IMR-90 (cell line): Measurements from ENCODE around the gene FXYD6. TPM values are rescaled to one million over a fixed set of nuclear protein-coding genes. Genes with fewer than 3 reads are reported as not detected.

Experiments
- ATAC-seq: fragments of 200-7000 bp; cut with Tn5 transposase; 2 replicates; pipeline ENCODE4 v1.9.1; 2020; ENCODE audit warnings: low read depth, mild to moderate bottlenecking, moderate library complexity
- BruUV-seq: library from RNA; stranded (reverse); fragments of 400-500 nt; replicated peaks from 2 replicates; lab custom pipeline; 2021; lab: Mats Ljungman, UMichigan
- CTCF ChIA-PET: fragments of 300-600 bp; formaldehyde crosslinking; extraction: SDS; loops from one replicate; lab custom pipeline; 2021; ENCODE audit warnings: antibody characterized with exemption; lab: Yijun Ruan, JAX
- POLR2A ChIA-PET: fragments of 300-600 bp; sonication (Branson Sonifier 250); formaldehyde crosslinking; loops from one replicate; lab custom pipeline; 2022; ENCODE audit warnings: antibody characterized with exemption; ENCODE audit not compliant: unreplicated experiment; lab: Charles Lee
- DNase-seq: peaks from one replicate; pipeline ENCODE4 v3.0.0; 2013
- H2AFZ ChIP-seq: replicated peaks from 2 replicates; pipeline ENCODE3; 2013; ENCODE audit warnings: low read length, mild to moderate bottlenecking; ENCODE audit not compliant: poor library complexity
- H2AK5ac ChIP-seq: 2 replicates; pipeline ENCODE4 v1.6.1; 2013; ENCODE audit warnings: low read depth, low read length, inconsistent platforms
- H2AK9ac ChIP-seq: replicated peaks from 2 replicates; pipeline ENCODE3; 2013; ENCODE audit warnings: mild to moderate bottlenecking, low read depth, low read length, moderate library complexity; ENCODE audit not compliant: poor library complexity
- H2BK120ac ChIP-seq: 2 replicates; pipeline ENCODE4 v1.6.1; 2013; ENCODE audit warnings: low read depth, low read length, inconsistent platforms
- H2BK15ac ChIP-seq: 3 replicates; pipeline ENCODE4 v1.6.1; 2013; ENCODE audit warnings: low read depth, low read length, inconsistent platforms
- H2BK20ac ChIP-seq: 2 replicates; pipeline ENCODE4 v1.6.1; 2013; ENCODE audit warnings: low read depth, mild to moderate bottlenecking, inconsistent platforms, low read length, moderate library complexity
- H2BK5ac ChIP-seq: 2 replicates; pipeline ENCODE4 v1.6.1; 2013; ENCODE audit warnings: mild to moderate bottlenecking, low read depth, low read length, inconsistent platforms; ENCODE audit not compliant: poor library complexity, severe bottlenecking
- H3K14ac ChIP-seq: replicated peaks from 2 replicates; pipeline ENCODE4 v1.6.1; 2013; ENCODE audit warnings: low read depth, low read length, inconsistent platforms
- H3K18ac ChIP-seq: 2 replicates; pipeline ENCODE4 v1.6.1; 2013; ENCODE audit warnings: low read depth, low read length, control low read depth
- H3K23ac ChIP-seq: 2 replicates; pipeline ENCODE4 v1.6.1; 2013; ENCODE audit warnings: low read depth, low read length, inconsistent platforms
- H3K27ac ChIP-seq: 2 replicates; pipeline ENCODE4 v1.5.1; 2013; ENCODE audit warnings: mild to moderate bottlenecking, control low read depth, low read length; ENCODE audit not compliant: insufficient read depth
- H3K27me3 ChIP-seq: 2 replicates; pipeline ENCODE4 v1.6.1; 2013; ENCODE audit warnings: low read length; ENCODE audit not compliant: control insufficient read depth, insufficient read depth
- H3K36me3 ChIP-seq: 2 replicates; pipeline ENCODE4 v1.6.1; 2013; ENCODE audit warnings: low read length, mixed read lengths; ENCODE audit not compliant: control insufficient read depth, insufficient read depth
- H3K4ac ChIP-seq: 2 replicates; pipeline ENCODE4 v1.6.1; 2013; ENCODE audit warnings: low read depth, low read length, inconsistent platforms
- H3K4me1 ChIP-seq: 2 replicates; pipeline ENCODE4 v1.6.1; 2013; ENCODE audit warnings: low read length, mixed read lengths; ENCODE audit not compliant: control insufficient read depth, insufficient read depth
- H3K4me2 ChIP-seq: 2 replicates; pipeline ENCODE4 v1.6.1; 2013; ENCODE audit warnings: low read depth, mild to moderate bottlenecking, control low read depth, low read length, moderate library complexity
- H3K4me3 ChIP-seq: 2 replicates; pipeline ENCODE4 v1.5.1; 2013; ENCODE audit warnings: low read depth, mild to moderate bottlenecking, control low read depth, low read length, moderate library complexity; ENCODE audit not compliant: insufficient read depth
- H3K56ac ChIP-seq: 2 replicates; pipeline ENCODE4 v1.6.1; 2013; ENCODE audit warnings: low read length, inconsistent platforms; ENCODE audit not compliant: insufficient read depth; ENCODE audit errors: extremely low read depth
- H3K79me1 ChIP-seq, 2 experiments: 2 replicates each; pipeline ENCODE4 v1.6.1; 2013; ENCODE audit warnings: low read length in 2 of 2, inconsistent platforms in 1 of 2, low read depth in 1 of 2
- H3K9ac ChIP-seq: 2 replicates; pipeline ENCODE4 v1.6.1; 2013; ENCODE audit warnings: low read depth, low read length, control low read depth
- H3K9me1 ChIP-seq: 2 replicates; pipeline ENCODE4 v1.6.1; 2013; ENCODE audit warnings: low read length, inconsistent platforms; ENCODE audit not compliant: insufficient read depth
- H3K9me3 ChIP-seq: 2 replicates; pipeline ENCODE4 v1.6.1; 2013; ENCODE audit warnings: low read length; ENCODE audit not compliant: control insufficient read depth, insufficient read depth
- H4K20me1 ChIP-seq: 2 replicates; pipeline ENCODE4 v1.6.1; 2013; ENCODE audit warnings: low read length, inconsistent platforms; ENCODE audit not compliant: insufficient read depth
- H4K5ac ChIP-seq: 2 replicates; pipeline ENCODE4 v1.6.1; 2013; ENCODE audit warnings: mild to moderate bottlenecking, low read depth, low read length, control low read depth
- H4K8ac ChIP-seq, 2 experiments: 2 replicates each; pipeline ENCODE4 v1.6.1; 2013; ENCODE audit warnings: low read depth in 2 of 2, low read length in 2 of 2, control low read depth in 1 of 2, inconsistent platforms in 1 of 2
- H4K91ac ChIP-seq: 2 replicates; pipeline ENCODE4 v1.6.1; 2013; ENCODE audit warnings: low read depth, low read length, inconsistent platforms; ENCODE audit not compliant: insufficient read depth
- BHLHE40 ChIP-seq: fragments of 150-350 bp; IDR thresholded peaks from 2 replicates; pipeline ENCODE4 v1.6.1; 2016; ENCODE audit warnings: mild to moderate bottlenecking, low read depth, low read length
- CEBPB ChIP-seq: IDR thresholded peaks from 2 replicates; pipeline ENCODE4 v1.6.1; 2012; ENCODE audit warnings: low read depth, low read length, improper control_type of control experiment
- CHD1 ChIP-seq: IDR thresholded peaks from 2 replicates; pipeline ENCODE4 v1.6.1; 2012; ENCODE audit warnings: low read depth, low read length, improper control_type of control experiment
- FOS ChIP-seq: fragments of 150-350 bp; IDR thresholded peaks from 2 replicates; pipeline ENCODE4 v1.6.1; 2016; ENCODE audit warnings: low read depth, low read length
- MAFK ChIP-seq: IDR thresholded peaks from 2 replicates; pipeline ENCODE4 v1.6.1; 2012; ENCODE audit warnings: low read depth, low read length, improper control_type of control experiment
- MAZ ChIP-seq: IDR thresholded peaks from 2 replicates; pipeline ENCODE4 v1.6.1; 2012; ENCODE audit warnings: low read depth, mild to moderate bottlenecking, low read length, improper control_type of control experiment, moderate library complexity, borderline replicate concordance
- MXI1 ChIP-seq: IDR thresholded peaks from 2 replicates; pipeline ENCODE4 v1.6.1; 2012; ENCODE audit warnings: low read depth, mild to moderate bottlenecking, low read length, moderate library complexity, borderline replicate concordance
- NFE2L2 ChIP-seq: fragments of 150-350 bp; IDR thresholded peaks from 2 replicates; pipeline ENCODE4 v1.6.1; 2016; ENCODE audit warnings: low read depth, mild to moderate bottlenecking, low read length
- POLR2A ChIP-seq: IDR thresholded peaks from 2 replicates; pipeline ENCODE4 v1.6.1; 2012; ENCODE audit warnings: mild to moderate bottlenecking, low read depth, low read length
- RAD21 ChIP-seq: IDR thresholded peaks from 2 replicates; pipeline ENCODE4 v1.6.1; 2012; ENCODE audit warnings: low read length, improper control_type of control experiment
- RCOR1 ChIP-seq: IDR thresholded peaks from 2 replicates; pipeline ENCODE4 v1.6.1; 2012; ENCODE audit warnings: mild to moderate bottlenecking, low read length, improper control_type of control experiment; ENCODE audit not compliant: insufficient replicate concordance
- RFX5 ChIP-seq: IDR thresholded peaks from 2 replicates; pipeline ENCODE4 v1.8.0; 2012; ENCODE audit warnings: low read depth, mild to moderate bottlenecking, low read length, moderate library complexity
- SMC3 ChIP-seq: fragments of 150-350 bp; IDR thresholded peaks from 2 replicates; pipeline ENCODE4 v1.6.1; 2016; ENCODE audit warnings: low read depth, mild to moderate bottlenecking, antibody characterized with exemption, low read length, moderate library complexity
- USF2 ChIP-seq: fragments of 150-350 bp; IDR thresholded peaks from 2 replicates; pipeline ENCODE4 v1.6.1; 2017; ENCODE audit warnings: mild to moderate bottlenecking, antibody characterized with exemption, low read length, low read depth
- whole genome bisulfite sequencing, 2 experiments: methylation state at CpG; one replicate each; pipeline versions ENCODE4 v1.1.5 to v1.1.7; 2013; ENCODE audit warnings: missing lambda C conversion rate in 2 of 2; ENCODE audit not compliant: insufficient read length in 1 of 2; ENCODE audit errors: extremely low coverage in 2 of 2; 5-methylcytosine and 5-hydroxymethylcytosine counted together
- dilution Hi-C: fragments of 300-500 bp; cut with HindIII; formaldehyde crosslinking; loops from one replicate; pipeline ENCODE4 v1.14.3; 2018; ENCODE audit warnings: low sequenced_read_pairs; ENCODE audit not compliant: unreplicated experiment
- in situ Hi-C: fragments of 300-500 bp; cut with MboI; formaldehyde crosslinking; loops from 3 replicates; pipeline ENCODE4 v1.14.3; 2019; ENCODE audit warnings: low sequenced_read_pairs, inconsistent platforms, mixed read lengths
- intact Hi-C: fragments of 100-400 bp; cut with micrococcal nuclease; formaldehyde crosslinking; loops from 2 replicates; pipeline ENCODE4 v1.10.0; 2022
- polyA plus RNA-seq, 3 experiments: library from polyadenylated mRNA; depleted of rRNA; stranded (reverse); fragments of >200 nt; gene quantifications; 2 replicates each; pipeline ENCODE4 v1.2.3, GENCODE V29; 2012; ENCODE audit warnings: low replicate concordance in 1 of 3
- total RNA-seq: library from RNA; depleted of rRNA; stranded (reverse); fragments of >200 nt; gene quantifications from 2 replicates; pipeline ENCODE4 v1.2.3, GENCODE V29; 2012
- TF ChIP-seq, protein P1 (sequence below): fragments of 150-350 bp; IDR thresholded peaks from 2 replicates; pipeline ENCODE4 v1.6.1; 2016; ENCODE audit warnings: low read depth, mild to moderate bottlenecking, low read length, moderate library complexity, borderline replicate concordance
- TF ChIP-seq, protein P2 (sequence below): conservative IDR thresholded peaks from 2 replicates; pipeline ENCODE4 v1.5.1; 2012; ENCODE audit warnings: mild to moderate bottlenecking, low read depth, low read length, improper control_type of control experiment

FXYD6 gene
- total and polyA plus RNA-seq, 2 of the 4 experiments (the other 2 are of a cell fraction), result 0.32 TPM; not detected in 1

GRCh38 chr11:117814204-117814765, 62.2 kb downstream of the FXYD6 start:
- no peak overlapping the region for H2BK5ac ChIP-seq
- CTCF ChIA-PET, result interaction anchor here (1.1 kb wide), 1 partner anchor 388 kb away, joined by 3 read pairs; no protein-coding TSS in a partner anchor
- no peaks in the 10 kb centered on the region for H3K9me1 ChIP-seq
- dilution Hi-C loops, result no loop called here
- no peak overlapping the region for H2BK120ac ChIP-seq
- no peaks in the 10 kb centered on the region for H3K36me3 ChIP-seq
- TF ChIP-seq POLR2A (no peak), RCOR1 (no peak), RAD21 (no peak), CEBPB (no peak), CHD1 (no peak), MAZ (no peak), MXI1 (no peak), BHLHE40 (no peak), SMC3 (no peak), USF2 (no peak), FOS (no peak), MAFK (no peak), NFE2L2 (no peak), RFX5 (no peak)
- TF ChIP-seq, protein P1, sequence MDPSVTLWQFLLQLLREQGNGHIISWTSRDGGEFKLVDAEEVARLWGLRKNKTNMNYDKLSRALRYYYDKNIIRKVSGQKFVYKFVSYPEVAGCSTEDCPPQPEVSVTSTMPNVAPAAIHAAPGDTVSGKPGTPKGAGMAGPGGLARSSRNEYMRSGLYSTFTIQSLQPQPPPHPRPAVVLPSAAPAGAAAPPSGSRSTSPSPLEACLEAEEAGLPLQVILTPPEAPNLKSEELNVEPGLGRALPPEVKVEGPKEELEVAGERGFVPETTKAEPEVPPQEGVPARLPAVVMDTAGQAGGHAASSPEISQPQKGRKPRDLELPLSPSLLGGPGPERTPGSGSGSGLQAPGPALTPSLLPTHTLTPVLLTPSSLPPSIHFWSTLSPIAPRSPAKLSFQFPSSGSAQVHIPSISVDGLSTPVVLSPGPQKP, result no peak
- TF ChIP-seq, protein P2, sequence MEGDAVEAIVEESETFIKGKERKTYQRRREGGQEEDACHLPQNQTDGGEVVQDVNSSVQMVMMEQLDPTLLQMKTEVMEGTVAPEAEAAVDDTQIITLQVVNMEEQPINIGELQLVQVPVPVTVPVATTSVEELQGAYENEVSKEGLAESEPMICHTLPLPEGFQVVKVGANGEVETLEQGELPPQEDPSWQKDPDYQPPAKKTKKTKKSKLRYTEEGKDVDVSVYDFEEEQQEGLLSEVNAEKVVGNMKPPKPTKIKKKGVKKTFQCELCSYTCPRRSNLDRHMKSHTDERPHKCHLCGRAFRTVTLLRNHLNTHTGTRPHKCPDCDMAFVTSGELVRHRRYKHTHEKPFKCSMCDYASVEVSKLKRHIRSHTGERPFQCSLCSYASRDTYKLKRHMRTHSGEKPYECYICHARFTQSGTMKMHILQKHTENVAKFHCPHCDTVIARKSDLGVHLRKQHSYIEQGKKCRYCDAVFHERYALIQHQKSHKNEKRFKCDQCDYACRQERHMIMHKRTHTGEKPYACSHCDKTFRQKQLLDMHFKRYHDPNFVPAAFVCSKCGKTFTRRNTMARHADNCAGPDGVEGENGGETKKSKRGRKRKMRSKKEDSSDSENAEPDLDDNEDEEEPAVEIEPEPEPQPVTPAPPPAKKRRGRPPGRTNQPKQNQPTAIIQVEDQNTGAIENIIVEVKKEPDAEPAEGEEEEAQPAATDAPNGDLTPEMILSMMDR, result no peak
- peaks cover 4% of the 10 kb centered on the region; the same call in 1 of the 2 replicates for H3K27me3 ChIP-seq
- H3K4me3 ChIP-seq, result no peak overlapping the region
- H2BK20ac ChIP-seq, result no peak overlapping the region
- H3K14ac ChIP-seq, result no peak overlapping the region
- no peak overlapping the region for H3K4ac ChIP-seq
- H4K5ac ChIP-seq, result no peak overlapping the region
- POLR2A ChIA-PET, result no interaction called here
- no peak overlapping the region for H2AFZ ChIP-seq
- peaks cover 2% of the 10 kb centered on the region; the same call in 1 of the 2 replicates for H3K4me1 ChIP-seq
- no peaks in the 10 kb centered on the region for H3K79me1 ChIP-seq
- DNase-seq (no peak), ATAC-seq (no peak)
- in situ Hi-C loops, result no loop called here
- H3K23ac ChIP-seq, result no peak overlapping the region
- no peak overlapping the region for H2AK5ac ChIP-seq
- H3K18ac ChIP-seq, result no peak overlapping the region
- no peak overlapping the region for H2AK9ac ChIP-seq
- no peaks in the 10 kb centered on the region for H3K9me3 ChIP-seq
- 100% methylated on average over 2 of the region's 7 CpGs; no CpG with 5 or more reads in 1 of the 2 experiments for WGBS, 2 experiments
- no peak overlapping the region for H4K91ac ChIP-seq
- no peak overlapping the region for H3K27ac ChIP-seq
- no peak overlapping the region for H3K4me2 ChIP-seq
- no peak overlapping the region for H4K8ac ChIP-seq
- H3K9ac ChIP-seq, result no peak overlapping the region
- no peak overlapping the region for H2BK15ac ChIP-seq
- no peak overlapping the region for H3K56ac ChIP-seq
- H4K20me1 ChIP-seq, result no peaks in the 10 kb centered on the region
- BruUV-seq, result no TSS peak
- intact Hi-C loops, result no loop called here
